Activated CD8-positive, alpha-beta memory T cell treated with anti-CD3 and anti-CD28 coated beads for 48 hours (primary cell): ENCODE results near the gene PSMA3.

Experiments used
- DNase-seq, 3 experiments: peaks; one replicate each; pipeline ENCODE4 v3.0.0-alpha.2; 2020; ENCODE audit warnings: low read depth in 2 of 3, low spot score in 2 of 3

PSMA3 gene

DNA sequence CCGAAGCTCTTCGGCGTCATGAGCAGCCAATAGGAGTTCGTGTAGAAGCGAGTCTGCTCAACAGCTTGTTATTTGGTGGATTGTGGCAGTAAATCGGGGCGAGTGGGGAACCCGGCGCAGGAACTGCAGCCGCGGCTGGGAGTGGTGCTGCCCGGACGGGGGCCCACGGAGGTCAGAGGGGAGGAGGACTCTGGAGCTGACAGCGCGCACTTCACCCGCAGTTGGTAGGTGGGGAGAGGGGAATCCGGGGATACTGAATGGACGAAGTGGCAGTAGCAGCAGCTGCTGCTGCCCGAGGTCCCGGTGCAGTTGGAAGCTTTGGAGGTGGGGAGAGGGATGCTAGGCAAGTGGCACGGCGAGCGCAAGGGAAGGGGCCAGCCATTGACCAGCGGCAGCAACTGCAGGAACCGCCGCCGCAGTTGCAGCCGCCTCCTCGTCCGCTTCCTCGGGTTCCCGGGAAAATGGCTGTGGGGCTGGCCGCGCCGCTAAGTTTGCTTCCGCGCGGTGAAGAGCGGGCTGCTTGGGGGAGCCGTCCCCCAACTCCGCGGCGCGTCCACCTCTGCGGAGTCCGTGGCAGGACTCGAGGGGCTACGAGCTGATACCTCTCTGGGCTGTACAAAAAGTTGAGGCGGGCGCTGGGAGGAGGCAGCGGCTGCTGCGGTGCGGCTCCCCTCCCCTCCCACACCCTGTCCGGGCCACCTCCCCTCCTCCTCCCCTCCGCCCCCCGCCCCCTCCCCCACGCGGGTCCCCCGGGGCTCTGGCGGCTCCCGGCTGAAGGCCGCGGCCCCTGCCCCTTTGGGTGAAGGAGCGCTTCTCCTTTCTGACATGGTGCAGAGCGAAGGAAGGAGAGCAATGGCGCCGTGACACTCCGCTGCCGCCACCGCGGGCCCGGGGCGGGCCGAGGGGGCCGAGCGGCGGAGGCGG, 54.1 kb downstream of the PSMA3 start, which contains the start of gene ARID4A:
Gene ARID4A, plus strand, starts transcription at position 79 of the 924 bp plus-strand sequence. CDS start 1,300 bp downstream, outside the sequence.
- DNase-seq = peak; percentile 33 to 61 (median 52)

DNA sequence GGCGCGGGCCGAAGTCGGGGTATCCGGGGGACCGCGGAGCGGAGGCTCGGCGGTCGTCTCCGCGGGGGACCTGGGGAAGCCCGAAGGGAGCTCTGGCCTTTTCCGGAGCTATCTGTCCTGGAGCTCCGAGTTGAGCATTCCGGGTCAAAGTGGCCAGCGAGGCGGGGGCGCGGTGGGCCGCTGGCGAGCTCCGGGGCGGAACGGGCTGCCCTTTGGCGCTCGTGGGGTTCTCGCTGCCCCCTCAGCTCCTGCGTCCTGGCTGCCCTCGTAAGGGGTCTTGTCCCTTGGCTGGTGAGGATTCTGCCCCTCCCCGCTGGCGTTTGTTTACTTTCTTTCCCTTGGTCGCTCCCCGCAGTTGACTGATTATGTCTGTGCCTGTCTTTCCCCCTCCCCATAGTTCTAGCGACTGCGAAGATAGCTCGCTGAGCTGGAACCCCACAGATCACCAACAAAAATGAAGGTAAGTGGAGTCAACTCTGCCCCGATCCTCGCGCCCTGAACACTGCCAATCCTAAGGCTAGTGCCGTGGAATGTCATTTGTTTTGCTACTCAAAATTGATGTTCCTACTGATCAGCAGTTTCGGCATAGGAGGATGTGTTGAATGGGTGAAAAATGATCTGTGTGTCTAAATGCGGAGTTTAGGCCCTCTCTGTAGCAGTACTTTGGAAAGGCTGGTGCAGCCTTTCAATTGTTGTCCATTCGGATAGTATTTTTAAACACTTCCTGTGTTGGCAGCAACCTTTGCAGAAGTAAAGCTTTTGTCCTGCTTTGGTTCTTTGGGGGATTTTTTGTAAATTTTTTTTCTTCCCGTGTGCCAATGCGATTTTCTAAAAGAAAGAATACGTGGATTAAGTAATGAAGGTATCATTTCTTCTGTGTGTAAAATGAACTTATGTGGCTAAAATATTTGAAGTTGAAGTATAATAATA, 55.0 kb downstream of the PSMA3 start:
- DNase-seq = peak in 1 of 3 experiments; percentile 2

DNA sequence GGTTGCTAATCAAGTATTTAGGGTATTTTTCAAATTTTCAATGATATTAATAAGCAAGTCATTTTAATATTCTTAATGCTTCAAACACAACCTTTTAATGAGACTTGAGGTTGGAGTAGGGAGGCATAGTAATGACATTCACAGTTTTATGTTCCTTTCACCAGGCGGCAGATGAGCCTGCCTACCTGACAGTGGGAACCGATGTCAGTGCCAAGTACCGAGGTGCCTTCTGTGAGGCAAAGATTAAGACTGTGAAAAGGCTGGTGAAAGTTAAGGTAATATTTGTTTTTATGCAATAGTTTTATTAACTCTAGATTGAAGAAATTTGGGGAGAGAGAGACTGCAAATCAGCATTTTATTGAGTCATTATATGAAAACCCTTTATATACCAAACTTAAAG, 56.8 kb downstream of the PSMA3 start:
- no peak for DNase-seq

DNA sequence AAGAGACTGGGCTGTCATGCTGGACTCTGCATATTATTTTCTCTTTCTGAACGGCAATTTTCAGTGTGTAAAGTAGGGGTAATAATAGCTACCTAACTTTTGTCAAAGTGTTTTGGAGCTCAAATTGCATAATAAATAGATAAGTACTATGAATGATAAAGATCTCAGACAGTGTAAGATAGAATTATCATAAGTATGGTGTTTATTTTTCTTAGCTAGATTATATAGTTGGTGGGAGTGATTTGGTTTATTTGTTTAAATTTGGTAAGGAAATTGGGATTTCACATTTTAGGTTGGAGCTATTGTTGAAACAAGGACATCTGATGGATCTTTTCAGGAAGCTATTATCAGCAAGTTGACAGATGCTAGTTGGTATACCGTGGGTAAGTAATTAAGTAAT, 61.1 kb downstream of the PSMA3 start:
- no peak for DNase-seq

DNA sequence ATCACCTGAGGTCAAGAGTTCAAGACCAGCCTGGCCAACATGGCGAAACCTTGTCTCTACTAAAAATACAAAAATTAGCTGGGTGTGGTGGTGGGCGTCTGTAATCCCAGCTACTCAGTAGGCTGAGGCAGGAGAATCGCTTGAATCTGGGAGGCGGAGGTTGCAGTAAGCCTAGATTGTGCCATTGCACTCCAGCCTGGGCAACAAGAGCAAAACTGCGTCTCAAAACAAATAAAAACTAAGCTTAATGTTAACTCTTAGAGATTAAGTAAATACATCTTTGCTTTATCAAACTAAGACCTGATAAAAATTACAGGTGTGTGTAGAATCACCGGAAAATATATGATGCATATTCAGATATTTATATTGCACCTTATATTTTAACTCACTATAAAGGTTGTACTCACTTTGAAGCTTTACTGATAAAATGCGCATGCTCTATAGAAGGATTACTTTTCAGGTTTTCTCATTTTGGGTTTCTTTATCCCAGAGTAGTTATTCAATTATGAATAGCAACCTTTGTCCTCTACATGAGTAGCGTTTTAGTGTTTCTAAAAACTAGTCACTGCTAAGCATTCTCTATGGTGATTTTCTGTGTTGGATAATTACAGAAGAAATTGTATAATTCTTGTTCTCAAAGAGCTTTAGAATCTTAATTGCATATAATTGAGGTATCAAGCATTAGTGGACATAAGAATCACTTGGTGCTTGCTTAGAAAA, 63.1 kb downstream of the PSMA3 start:
- no peak for DNase-seq

DNA sequence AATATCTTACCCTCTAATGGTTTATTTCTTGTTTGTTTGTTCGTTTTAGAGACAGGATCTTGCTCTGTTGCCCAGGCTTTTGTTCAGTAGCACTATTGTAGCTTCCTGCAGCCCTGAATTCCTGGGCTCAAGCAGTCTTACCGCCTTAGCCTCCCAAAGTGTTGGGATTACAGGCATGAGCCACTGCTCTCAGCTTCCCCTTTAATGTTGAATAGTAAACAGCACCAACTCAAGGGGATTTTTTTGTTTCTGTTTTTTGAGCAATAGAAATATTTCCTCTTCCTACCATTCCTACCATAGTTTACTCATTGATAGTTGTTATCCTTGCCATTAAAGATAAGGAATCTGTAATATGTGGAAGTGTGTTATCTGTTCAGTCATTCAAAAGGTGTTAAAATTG, 64.4 kb downstream of the PSMA3 start:
- DNase-seq = no peak

DNA sequence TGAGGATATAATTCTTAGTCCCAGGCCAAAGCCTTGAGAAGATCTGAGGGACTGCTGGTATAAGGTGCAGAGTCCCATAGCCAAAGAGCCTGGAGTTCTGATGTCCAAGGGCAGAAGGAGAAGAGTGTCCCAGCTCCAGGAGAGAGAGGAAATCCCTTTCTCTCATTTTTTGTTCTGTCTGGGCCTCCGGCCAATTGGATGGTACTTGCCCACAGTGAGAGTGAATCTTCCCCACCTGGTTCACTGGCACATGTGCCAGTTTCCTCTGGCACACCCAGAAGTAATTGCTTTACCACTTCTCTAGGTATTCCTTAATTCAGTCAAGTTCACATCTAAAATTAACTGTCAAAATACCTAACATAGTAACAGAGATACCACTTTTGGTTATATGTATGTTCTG, 69.1 kb downstream of the PSMA3 start:
- no peak for DNase-seq

DNA sequence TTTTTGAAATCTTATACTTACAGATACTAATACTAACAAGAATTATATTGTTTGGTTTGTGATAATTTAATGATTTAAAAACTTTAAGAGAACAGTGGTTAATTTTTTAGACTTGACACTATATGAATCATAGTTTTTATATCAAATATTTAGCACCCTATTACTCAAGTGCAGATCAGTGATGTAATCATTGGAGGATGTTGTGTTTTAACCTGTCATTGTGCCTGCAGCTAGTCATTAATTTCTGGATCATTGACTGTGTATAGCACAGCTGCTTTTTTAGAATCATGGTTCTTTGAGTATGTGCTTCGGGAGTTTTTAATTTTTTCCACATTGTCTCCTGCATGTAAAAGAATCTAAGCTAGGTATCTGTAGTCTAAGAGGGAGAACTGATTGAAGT, 71.0 kb downstream of the PSMA3 start:
- DNase-seq = no peak
